22Rv1 (cell line): Measurements from ENCODE around the gene RASSF5.
A peak's percentile ranks its signal among the peaks of the same experiment; 100 is the strongest.

Experiments
- H3K27ac ChIP-seq: fragments of 450-650 bp; 2 replicates; pipeline ENCODE4 v1.5.1; 2017
- CTCF ChIP-seq: fragments of 450-650 bp; IDR thresholded peaks from 2 replicates; pipeline ENCODE4 v1.5.1; 2017; ENCODE audit warnings: mild to moderate bottlenecking
- ZFX ChIP-seq: fragments of 450-650 bp; IDR thresholded peaks from 2 replicates; pipeline ENCODE4 v1.6.1; 2017; ENCODE audit warnings: antibody characterized with exemption, borderline replicate concordance

The RASSF5 gene

GRCh38 chr1:206556750-206557635 lies 49.7 kb downstream of the RASSF5 start:
- TF ChIP-seq CTCF (peak; percentile 24), ZFX (no peak)
- H3K27ac ChIP-seq: peak overlapping the region; percentile 49; the same call in 1 of the 2 replicates

- no peak for TF ChIP-seq CTCF
- TF ChIP-seq ZFX: no peak
- peak overlapping the region; percentile 49 for H3K27ac ChIP-seq
Measured at GRCh38 chr1:206557636-206558473, 50.5 kb downstream of the RASSF5 start.

GRCh38 chr1:206558794-206559671 lies 51.7 kb downstream of the RASSF5 start:
- peak overlapping the region; percentile 49; the same call in 1 of the 2 replicates for H3K27ac ChIP-seq
- TF ChIP-seq CTCF: no peak
- no peak for TF ChIP-seq ZFX

GRCh38 chr1:206559672-206559995 lies 52.3 kb downstream of the RASSF5 start:
- H3K27ac ChIP-seq: no peak overlapping the region
- TF ChIP-seq CTCF (no peak), ZFX (no peak)

GRCh38 chr1:206560007-206560716 lies 52.8 kb downstream of the RASSF5 start:
- no peak overlapping the region for H3K27ac ChIP-seq
- no peak for TF ChIP-seq CTCF
- TF ChIP-seq ZFX: no peak

- TF ChIP-seq ZFX: no peak
- TF ChIP-seq CTCF: no peak
- H3K27ac ChIP-seq: no peak overlapping the region
Measured at GRCh38 chr1:206563367-206564207, 56.3 kb downstream of the RASSF5 start.
